HG03060 (cell line): ENCODE measurements around the gene MIA2.

ENCODE experiments used
- ATAC-seq: cut with Tn5 transposase; IDR thresholded peaks from one replicate; pipeline ENCODE4 v1.9.1; 2021; ENCODE audit warnings: low read depth, moderate number of reproducible peaks; ENCODE audit not compliant: unreplicated experiment

Gene MIA2

DNA sequence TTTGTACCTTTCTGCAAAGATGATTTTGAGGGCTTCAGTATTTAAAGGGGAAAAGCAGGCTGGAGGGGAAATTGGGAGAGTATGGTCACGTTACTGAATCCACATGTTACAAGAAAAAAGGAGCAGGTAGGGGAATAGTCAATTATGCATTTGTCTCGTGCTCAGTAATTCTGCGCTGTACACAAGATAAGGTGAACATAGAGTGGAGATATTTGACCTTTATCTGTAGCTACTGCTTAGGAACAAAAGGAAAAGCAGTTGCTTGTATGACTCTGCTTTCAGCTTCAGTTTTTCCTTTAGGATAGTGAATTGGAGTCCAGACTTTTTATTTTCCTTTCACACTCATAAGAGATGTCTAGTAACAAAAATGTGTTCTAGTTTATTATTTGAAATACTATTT lies 148.7 kb downstream of the MIA2 start:
- no peak for ATAC-seq

DNA sequence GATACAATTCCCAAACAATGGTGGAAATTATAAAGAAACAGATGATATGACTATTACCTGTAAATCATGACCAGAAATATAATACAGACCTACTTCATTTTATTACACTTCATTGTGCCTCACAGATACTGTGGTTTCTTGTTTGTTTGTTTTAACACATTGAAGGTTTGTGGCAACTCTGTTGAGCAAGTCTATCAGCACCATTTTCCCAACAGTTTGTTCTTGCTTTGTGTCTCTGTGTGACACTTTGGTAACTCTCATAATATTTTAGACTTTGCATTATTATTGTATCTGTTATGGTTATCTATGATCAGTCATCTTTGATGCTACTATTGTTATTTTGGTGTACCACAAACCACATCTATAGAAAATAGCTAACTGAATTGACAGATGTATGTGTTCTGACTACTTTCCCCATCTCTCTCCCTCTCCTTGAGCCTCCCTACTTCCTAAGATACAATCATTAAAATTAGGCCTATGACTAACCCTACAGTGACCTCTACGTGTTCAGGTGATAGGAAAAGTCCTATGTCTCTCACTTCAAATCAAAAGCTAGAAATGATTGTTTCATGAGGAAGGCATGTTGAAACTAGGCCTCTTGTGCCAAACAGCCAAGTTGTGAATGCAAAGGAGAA lies 149.4 kb downstream of the MIA2 start:
- ATAC-seq = no peak

- no peak for ATAC-seq
Measured at GRCh38 chr14:39383741-39384140, 150.0 kb downstream of the MIA2 start.

GRCh38 chr14:39384177-39384576 lies 150.5 kb downstream of the MIA2 start:
- no peak for ATAC-seq

DNA sequence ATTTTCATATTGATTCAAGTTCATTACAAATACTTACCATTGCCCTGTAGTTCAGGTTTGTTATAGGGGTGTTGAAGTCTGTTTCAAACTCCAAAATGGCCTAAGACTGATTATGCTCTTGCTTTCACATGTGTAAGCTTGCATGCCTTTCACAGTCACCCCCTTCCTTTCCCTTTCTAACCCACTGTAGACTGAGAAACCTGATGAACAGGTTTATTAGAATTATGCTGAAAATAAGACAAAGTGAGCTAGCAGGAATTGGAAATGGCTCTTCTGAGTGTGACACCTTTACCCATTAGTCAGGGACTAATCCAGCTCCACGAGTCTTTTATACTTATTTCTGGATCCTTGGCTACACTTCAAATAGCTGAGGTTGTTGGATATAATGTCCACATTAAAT lies 159.6 kb downstream of the MIA2 start:
- no peak for ATAC-seq

DNA sequence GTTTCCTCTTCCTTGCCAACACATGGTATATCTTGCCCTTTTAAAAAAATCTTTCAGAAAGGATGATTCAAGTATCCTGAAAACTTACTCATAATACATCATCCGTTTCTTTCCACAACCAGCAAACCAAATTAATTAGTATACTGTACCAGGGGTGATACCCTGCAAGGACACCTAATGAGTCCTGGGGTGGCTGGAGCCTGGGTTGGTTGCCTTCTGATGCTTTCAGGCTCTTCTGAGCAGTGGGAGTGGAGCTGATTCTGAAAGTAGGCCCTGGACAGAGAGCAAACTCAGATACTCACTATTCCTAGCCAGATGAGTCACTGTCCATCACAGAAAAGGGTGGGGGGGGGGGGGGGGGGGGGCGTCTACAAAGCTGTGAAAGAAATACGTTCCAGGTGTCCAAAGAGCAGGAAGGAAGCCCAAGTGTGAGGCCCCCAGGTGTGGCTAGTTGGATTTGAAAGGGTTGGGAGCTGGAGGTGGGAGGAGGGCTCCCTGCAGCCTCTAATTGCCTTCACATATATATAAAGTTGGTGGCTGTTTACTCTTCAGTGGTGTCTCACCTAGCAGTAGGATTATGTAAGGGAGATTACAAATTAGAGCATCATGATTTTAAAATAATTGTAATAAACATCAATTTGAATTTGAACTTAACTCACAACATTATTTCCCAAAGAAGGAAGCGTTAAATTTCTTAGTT lies 162.0 kb downstream of the MIA2 start:
- no peak for ATAC-seq

GRCh38 chr14:39396448-39396847 lies 162.7 kb downstream of the MIA2 start:
- ATAC-seq = no peak

DNA sequence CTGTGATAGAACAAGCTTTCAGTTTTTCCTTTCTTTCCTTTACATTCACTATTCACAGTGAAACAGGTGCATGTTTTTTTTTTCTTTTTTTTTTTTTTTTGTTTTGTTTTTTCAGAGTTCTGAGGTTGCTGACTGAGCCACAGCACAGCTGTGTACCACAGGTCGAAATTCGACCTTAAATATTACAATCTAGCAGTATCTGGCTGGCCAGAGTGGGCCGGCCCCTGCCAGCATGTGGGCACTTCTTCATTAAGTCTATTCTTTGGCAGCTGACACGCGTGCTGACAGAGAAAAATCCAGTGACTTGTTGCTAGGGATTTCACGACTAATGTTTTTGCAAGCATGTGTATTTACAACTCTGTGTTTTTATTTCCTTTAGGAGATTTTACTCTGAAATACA lies 164.7 kb downstream of the MIA2 start:
- no peak for ATAC-seq

- no peak for ATAC-seq
Measured at GRCh38 chr14:39406560-39406959, 172.8 kb downstream of the MIA2 start.

- ATAC-seq = no peak
Measured at GRCh38 chr14:39416072-39416471, 182.4 kb downstream of the MIA2 start.

DNA sequence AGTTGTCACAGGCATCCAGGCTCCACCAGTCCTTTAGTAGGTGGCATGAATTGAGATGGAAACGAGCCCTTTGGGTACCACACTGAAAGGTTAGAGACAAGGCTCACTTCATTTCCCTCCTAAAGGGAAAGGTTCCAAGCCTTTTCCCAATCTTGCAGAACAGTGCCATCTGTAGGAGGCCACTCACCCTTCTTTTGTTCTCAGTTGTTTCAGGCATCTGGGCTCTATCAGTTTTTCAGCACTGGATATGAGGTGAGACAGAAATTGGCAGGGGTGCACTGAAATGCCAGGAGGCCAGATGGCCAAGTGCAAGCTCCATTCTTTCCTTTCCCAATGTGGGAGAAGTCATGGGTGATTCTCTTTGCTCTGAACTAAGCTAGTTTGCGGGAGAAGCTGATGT lies 183.3 kb downstream of the MIA2 start:
- ATAC-seq = no peak

GRCh38 chr14:39419272-39419671 lies 185.6 kb downstream of the MIA2 start:
- ATAC-seq = no peak

DNA sequence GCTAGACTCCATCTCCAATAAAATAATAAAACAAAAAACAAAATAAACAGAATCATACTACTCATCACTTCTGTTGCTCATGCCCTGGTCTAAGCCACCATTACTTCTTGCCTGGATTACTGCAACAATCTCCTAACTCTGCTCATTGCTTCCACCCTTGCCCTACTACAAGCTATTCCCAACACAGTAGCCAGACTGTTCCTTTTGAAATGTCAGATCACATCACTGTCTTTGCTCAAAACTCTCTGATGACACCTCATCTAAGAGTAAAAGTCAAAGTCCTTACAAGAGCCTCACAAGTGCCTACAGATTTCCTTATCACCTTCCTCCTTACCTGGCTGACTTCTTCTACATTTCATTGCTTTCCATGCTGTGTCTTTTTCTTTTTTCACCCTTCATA lies 188.5 kb downstream of the MIA2 start:
- no peak for ATAC-seq

DNA sequence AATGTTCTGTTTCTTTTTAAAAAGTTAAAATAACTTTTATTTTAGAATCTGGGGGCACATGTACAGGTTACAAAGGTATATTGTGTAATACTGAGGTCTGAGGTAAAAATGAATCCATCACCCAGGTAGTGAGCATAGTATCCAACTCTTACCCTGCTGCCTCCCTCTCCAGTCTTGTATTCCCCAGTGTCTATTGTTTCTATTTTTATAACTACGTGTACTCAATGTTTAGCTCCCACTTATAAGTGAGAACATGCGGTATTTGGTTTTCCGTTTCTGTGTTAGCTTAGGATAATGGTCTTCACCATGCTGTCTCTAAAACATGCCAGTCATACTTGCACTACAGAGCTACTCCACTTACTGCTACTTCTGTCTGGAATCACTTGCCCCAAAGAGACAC lies 190.1 kb downstream of the MIA2 start:
- ATAC-seq = no peak

DNA sequence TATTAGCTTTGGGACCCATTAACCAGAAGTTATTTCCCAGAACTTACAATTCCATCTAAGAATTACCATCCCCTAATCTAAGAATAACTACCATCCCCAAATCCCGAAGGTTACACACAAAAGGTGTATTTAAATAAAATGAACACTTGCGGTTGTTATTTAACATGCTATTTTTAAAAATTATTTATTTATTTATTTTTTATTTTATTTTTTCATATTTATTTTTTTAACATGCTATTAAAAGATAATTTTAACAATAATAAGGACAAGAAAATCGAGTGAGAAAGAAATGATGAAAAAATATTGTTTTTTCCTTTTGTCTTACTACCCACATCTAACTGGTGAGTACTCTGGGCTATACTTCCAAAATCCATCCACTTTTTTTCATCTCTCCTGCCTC lies 192.2 kb downstream of the MIA2 start:
- ATAC-seq = no peak

DNA sequence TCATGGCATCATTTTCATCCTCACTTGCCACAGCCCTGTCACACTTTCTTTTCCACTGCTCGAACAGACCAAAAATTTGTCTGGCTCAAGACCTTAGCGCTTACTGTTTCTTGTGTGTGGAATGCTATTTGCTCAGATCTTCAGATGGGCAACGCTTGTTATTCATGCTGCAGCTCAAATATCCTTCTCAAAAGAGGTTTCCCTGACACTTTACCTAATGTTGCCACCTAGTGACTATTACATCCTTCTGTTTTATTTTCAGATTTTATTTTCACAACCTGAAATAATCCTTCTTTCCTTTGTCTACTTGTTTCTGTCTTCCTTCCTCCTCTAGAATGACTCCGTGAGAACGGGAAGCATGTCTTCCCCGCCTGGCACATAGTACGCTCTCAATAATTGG lies 192.9 kb downstream of the MIA2 start:
- ATAC-seq = no peak

DNA sequence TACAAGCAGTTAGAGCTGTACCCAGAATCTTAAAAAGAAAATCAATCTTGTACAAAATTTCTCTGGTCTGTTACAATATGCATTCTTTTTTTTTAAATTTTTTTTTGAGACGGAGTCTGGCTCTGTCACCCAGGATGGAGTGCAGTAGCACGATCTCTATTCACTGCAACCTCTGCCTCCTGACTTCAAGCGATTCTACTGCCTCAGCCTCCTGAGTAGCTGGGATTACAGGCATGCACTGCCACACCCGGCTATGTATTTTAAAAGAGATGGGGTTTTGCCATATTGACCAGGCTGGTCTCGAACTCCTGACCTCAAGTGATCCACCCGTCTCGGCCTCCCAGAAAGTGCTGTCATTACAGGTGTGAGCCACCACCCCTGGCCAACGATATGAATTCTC lies 194.4 kb downstream of the MIA2 start:
- ATAC-seq = no peak

- ATAC-seq = peak; percentile 1
Measured at GRCh38 chr14:39430762-39431415, 197.2 kb downstream of the MIA2 start.

DNA sequence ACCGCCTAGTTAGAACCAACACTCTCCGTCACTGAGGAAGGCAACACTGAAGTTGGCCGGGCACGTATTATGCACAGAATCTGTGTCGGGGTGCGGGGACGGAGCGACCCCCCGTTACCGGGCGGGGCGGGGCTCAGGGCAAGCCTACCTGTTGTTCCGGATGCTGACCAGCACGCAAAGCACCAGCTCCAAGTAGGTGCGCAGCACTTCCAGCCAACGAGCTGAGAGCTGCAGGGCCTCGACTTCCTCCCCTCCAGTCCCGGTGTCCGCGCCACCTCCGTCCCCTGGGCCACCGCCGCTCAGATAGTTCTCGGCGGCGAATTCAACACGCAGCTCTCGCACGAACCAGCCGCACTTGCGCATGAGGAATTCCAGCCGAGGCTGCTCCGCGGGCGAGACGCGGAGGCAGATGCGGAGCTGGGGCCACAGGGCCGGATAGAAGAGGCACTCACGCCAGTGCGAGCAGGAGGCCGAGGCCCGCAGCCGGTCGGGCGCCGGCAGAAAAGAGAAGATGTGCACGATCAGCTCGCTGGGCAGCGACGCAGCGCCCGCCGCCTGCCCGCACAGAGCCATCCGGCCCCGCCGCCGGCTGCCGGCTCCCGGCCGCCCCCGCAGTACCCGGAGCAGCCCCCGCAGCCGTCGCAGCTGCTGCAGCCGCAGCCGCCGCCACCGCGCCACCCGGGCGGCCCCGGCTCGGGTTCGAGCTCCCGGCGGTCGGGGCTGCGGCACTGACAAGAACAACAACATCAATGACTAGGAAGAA lies 197.9 kb downstream of the MIA2 start:
- ATAC-seq = peak; percentile 5

DNA sequence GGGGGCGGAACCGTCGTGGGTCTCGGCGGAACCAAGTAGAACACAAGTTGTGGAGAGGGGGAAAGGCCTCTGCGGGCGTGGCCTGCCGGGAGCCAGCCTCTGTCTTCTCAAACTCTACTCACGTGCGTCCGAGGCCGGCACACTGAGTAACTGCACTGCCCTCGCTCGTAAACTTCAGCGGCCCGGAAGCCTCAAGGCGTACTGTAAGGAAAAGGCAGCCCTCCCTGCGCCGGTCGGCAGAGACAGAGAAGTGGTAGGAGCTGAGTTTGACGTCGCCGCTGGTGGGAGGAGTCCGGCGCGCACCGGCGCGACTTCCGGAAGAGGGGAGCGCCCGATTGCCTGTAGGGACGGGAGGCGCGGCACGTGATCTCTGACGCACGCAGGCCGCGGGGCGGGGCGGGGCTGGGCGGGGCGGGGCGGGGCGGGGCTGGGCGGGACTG lies 198.5 kb downstream of the MIA2 start, which contains the start of gene FBXO33:
Gene FBXO33, minus strand, starts transcription at position 255 of the 440 bp plus-strand sequence. CDS start 271 bp downstream, outside the sequence.
- ATAC-seq = peak; percentile 65
